Measurements from ENCODE around the gene LHX2. TPM values are rescaled to one million over a fixed set of nuclear protein-coding genes. Genes with fewer than 3 reads are reported as not detected.

LHX2 gene
- total RNA-seq, 4 donors from 2014 or later: 1.1 to 13.4 (median 2.4) TPM

DNA sequence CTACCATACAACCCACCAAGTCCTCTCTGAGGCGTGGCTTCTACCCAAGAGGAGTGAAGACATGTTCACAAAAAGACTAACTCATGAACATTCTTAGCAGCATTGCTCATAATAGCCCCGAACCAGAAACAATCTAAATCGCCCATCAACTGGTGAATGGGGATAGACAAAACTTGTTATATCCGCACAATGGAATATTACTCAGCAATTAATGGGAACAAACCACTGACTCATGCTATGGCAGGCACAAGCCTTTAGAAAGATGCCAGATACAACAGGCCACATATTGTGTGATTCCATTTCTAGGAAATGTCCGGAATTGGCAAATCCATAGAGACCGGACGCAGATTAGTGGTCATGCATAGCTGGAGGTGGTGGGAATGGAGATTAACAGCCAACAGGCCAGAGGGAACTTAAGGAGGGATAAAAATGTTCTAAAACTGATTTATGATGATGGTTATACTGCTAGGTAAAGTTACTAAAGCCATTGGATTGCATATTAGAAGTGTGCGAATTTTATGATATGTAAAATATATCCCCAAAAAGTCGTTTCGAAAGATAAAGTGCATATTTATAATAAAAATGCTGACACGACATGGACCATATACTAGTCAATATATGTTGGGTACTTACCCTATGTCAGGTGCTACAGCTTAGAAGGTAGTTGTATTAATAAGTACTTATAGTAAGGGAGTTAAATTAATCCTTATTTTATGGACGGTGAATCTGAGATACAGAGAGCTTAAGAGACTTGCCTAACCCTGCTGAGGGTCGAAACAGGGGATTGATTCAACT is 55.4 kb downstream of the LHX2 start:
- TF ChIP-seq POLR2A (IDR thresholded peaks at IDR 0.05): no peak
- TF ChIP-seq, protein P1, sequence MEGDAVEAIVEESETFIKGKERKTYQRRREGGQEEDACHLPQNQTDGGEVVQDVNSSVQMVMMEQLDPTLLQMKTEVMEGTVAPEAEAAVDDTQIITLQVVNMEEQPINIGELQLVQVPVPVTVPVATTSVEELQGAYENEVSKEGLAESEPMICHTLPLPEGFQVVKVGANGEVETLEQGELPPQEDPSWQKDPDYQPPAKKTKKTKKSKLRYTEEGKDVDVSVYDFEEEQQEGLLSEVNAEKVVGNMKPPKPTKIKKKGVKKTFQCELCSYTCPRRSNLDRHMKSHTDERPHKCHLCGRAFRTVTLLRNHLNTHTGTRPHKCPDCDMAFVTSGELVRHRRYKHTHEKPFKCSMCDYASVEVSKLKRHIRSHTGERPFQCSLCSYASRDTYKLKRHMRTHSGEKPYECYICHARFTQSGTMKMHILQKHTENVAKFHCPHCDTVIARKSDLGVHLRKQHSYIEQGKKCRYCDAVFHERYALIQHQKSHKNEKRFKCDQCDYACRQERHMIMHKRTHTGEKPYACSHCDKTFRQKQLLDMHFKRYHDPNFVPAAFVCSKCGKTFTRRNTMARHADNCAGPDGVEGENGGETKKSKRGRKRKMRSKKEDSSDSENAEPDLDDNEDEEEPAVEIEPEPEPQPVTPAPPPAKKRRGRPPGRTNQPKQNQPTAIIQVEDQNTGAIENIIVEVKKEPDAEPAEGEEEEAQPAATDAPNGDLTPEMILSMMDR (IDR thresholded peaks at IDR 0.05): no peak
- no peak for DNase-seq (ENCODE audit: low spot score in 2 of 2)
- 86 to 88% methylated on average over 13 of the region's 13 CpGs for WGBS, 2 donors
- no peak overlapping the region for H3K4me3 ChIP-seq (ENCODE audit: low read depth, poor library complexity, severe bottlenecking)
- intact Hi-C loops (cut with DNase I; ENCODE audit: low total_unique reads): no loop called here

- no peak overlapping the region for H3K4me3 ChIP-seq (ENCODE audit: low read depth, poor library complexity, severe bottlenecking)
- TF ChIP-seq, protein P1 (IDR thresholded peaks at IDR 0.05): no peak
- TF ChIP-seq POLR2A (IDR thresholded peaks at IDR 0.05): no peak
- intact Hi-C loops (cut with DNase I; ENCODE audit: low total_unique reads): no loop called here
- WGBS, 2 donors: 92 to 96% methylated on average over 3 of the region's 3 CpGs
- no peak for DNase-seq (ENCODE audit: low spot score in 2 of 2)
These were observed 56.7 kb downstream of the LHX2 start for GRCh38 chr9:124068251-124068650.

DNA sequence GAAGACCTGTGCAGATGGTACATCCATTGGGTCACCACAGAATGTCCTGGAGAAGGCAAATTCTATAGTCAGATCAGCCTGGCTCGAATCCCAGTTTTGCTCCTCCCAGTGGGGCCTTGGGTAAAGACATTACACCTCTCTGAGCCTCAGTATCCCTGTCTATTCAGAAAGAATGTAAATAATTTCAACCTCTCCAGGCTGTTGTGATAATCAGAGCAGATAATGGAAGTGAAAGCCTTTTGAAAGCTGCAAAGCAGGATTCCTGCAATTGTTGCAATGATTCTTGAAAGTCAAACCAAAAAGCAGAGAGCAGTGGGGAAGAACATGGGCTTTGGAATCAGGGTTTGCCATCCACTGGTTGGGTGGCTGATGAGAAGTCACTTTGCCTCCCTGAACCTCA is 63.2 kb downstream of the LHX2 start:
- intact Hi-C loops (cut with DNase I; ENCODE audit: low total_unique reads): no loop called here
- no peak for DNase-seq (ENCODE audit: low spot score in 2 of 2)
- TF ChIP-seq, protein P1 (IDR thresholded peaks at IDR 0.05): no peak
- TF ChIP-seq POLR2A (IDR thresholded peaks at IDR 0.05): no peak
- 25 to 69% methylated on average over 1 of the region's 1 CpG for WGBS, 2 donors
- no peak overlapping the region for H3K4me3 ChIP-seq (ENCODE audit: low read depth, poor library complexity, severe bottlenecking)

DNA sequence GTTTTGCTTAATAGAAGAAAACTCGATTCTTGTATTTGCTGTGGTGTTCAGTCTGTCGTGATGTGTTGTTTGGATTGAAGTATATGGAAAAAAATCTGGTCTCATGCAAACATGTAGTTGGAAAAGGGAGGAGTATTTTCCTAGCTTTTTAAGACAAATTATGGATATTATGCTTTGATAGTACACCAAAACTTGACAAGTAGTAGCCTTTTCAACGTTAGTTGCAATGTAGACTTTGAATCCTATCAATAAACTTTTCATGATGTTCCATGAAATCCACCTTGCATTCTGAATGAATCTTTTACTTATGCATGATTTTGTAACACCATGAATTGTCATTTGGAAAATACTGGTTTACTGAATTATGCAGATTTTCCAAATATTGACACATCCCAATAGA is 64.2 kb downstream of the LHX2 start:
- intact Hi-C loops (cut with DNase I; ENCODE audit: low total_unique reads): no loop called here
- WGBS, 2 donors: 87% methylated on average over 3 of the region's 3 CpGs

DNA sequence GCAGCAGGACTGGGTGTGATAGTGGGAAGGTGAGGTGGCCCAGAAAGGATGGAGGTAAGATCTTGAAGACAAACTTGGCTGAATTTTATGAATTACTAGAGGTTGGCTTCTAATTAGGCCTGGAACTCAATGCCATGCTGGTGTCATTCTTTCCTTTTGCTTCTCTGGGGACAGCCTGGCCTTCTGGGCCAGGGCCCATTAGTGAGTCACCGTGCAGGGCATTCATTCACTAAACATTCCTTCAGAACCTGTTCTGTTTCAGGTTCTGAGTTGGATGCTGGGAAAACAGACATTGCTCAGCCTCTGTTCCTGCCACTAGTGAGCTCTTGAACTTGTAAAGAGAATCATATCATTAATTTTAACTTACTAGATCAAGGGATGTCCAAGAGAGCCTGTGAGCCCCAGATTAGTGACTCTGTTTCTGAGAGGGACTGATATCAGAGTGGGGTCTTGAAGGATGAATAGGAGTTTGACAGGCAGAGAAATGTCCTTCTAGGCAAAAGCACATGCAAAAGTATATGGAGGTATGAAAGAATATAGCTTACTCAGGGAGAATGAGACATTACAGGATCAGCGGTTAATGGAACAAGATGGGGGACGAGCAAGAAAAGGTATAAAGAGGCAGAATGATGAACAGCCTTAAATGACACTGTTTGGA is 66.5 kb downstream of the LHX2 start:
- no peak for TF ChIP-seq POLR2A (IDR thresholded peaks at IDR 0.05)
- TF ChIP-seq, protein P1 (IDR thresholded peaks at IDR 0.05): no peak
- intact Hi-C loops (cut with DNase I; ENCODE audit: low total_unique reads): no loop called here
- no peak for DNase-seq (ENCODE audit: low spot score in 2 of 2)
- WGBS, 2 donors: 63 to 66% methylated on average over 3 of the region's 3 CpGs
- H3K4me3 ChIP-seq (ENCODE audit: low read depth, poor library complexity, severe bottlenecking): no peak overlapping the region

More for the DNA sequence above, 64.2 kb downstream of the LHX2 start:
- H3K4me3 ChIP-seq (ENCODE audit: low read depth, poor library complexity, severe bottlenecking): no peak overlapping the region
- no peak for TF ChIP-seq POLR2A (IDR thresholded peaks at IDR 0.05)
- TF ChIP-seq, protein P1 (IDR thresholded peaks at IDR 0.05): no peak
- DNase-seq (ENCODE audit: low spot score in 2 of 2): no peak
